Activated CD8-positive, alpha-beta T cell treated with anti-CD3 and anti-CD28 coated beads, Interleukin-2, amount 10 ng/mL, durations not matched to agents 7 days and 5 days (primary cell): ENCODE measurements around the gene PDCD1LG2. TPM values are rescaled to one million over a fixed set of nuclear protein-coding genes. Genes with fewer than 3 reads are reported as not detected.

ENCODE experiments used
- ATAC-seq: fragments of 150-1000 bp; cut with Tn5 transposase; one replicate; pipeline ENCODE4 v1.10.0; 2021; ENCODE audit warnings: moderate library complexity
- CTCF ChIA-PET: fragments of 350-600 bp; sonication (Branson Sonifier 250); formaldehyde crosslinking; loops from one replicate; lab custom pipeline; 2021; ENCODE audit warnings: antibody characterized with exemption; lab: Charles Lee
- POLR2A ChIA-PET: fragments of 350-600 bp; sonication (Branson Sonifier 250); formaldehyde crosslinking; loops from one replicate; lab custom pipeline; 2021; ENCODE audit warnings: antibody characterized with exemption; lab: Charles Lee
- DNase-seq: peaks from one replicate; pipeline ENCODE4 v3.0.0-alpha.2; 2020
- H3K27ac Mint-ChIP-seq: one replicate; pipeline ENCODE4 v1.8.0; 2021; ENCODE audit warnings: mild to moderate bottlenecking, mixed read lengths
- H3K27me3 Mint-ChIP-seq: one replicate; pipeline ENCODE4 v1.8.0; 2021; ENCODE audit warnings: low read depth, mixed read lengths
- H3K36me3 Mint-ChIP-seq: one replicate; pipeline ENCODE4 v1.8.0; 2021; ENCODE audit warnings: low read depth, mixed read lengths
- H3K4me1 Mint-ChIP-seq: one replicate; pipeline ENCODE4 v1.8.0; 2021; ENCODE audit warnings: low read depth, mixed read lengths
- H3K4me3 Mint-ChIP-seq: one replicate; pipeline ENCODE4 v1.8.0; 2021; ENCODE audit warnings: mild to moderate bottlenecking, mixed read lengths
- H3K9me3 Mint-ChIP-seq: one replicate; pipeline ENCODE4 v1.8.0; 2022; ENCODE audit warnings: mixed read lengths; ENCODE audit not compliant: insufficient read depth
- total RNA-seq, 2 experiments: library from RNA; stranded (reverse); gene quantifications; one replicate each; pipeline ENCODE4 v1.2.3, GENCODE V29; 2021

Gene PDCD1LG2
- total RNA-seq, 2 experiments from 2014 or later: 0.55 TPM

GRCh38 chr9:5560443-5561100, 50.2 kb downstream of the PDCD1LG2 start:
- ChIA-PET POLR2A (no interaction called here), CTCF (interaction anchor here (1.1 to 3.0 kb wide), 2 partner anchors 40 to 98 kb away, joined by 3 to 9 read pairs; no protein-coding TSS in a partner anchor)
- Mint-ChIP-seq H3K4me3 (no peak overlapping the region), H3K9me3 (no peaks in the 10 kb centered on the region), H3K36me3 (peaks cover 10% of the 10 kb centered on the region), H3K27me3 (no peaks in the 10 kb centered on the region), H3K27ac (no peak overlapping the region), H3K4me1 (peaks cover 28% of the 10 kb centered on the region)
- no peak for ATAC-seq
- no peak for DNase-seq

- DNase-seq (no peak), ATAC-seq (no peak)
- Mint-ChIP-seq H3K27ac (no peak overlapping the region), H3K36me3 (peaks cover 10% of the 10 kb centered on the region), H3K27me3 (no peaks in the 10 kb centered on the region), H3K9me3 (no peaks in the 10 kb centered on the region), H3K4me3 (no peak overlapping the region), H3K4me1 (peaks cover 28% of the 10 kb centered on the region)
- ChIA-PET POLR2A (no interaction called here), CTCF (interaction anchor here (0.8 kb wide), 1 partner anchor 119 kb away, joined by 3 read pairs; no protein-coding TSS in a partner anchor)
Measured at GRCh38 chr9:5561828-5562488, 51.6 kb downstream of the PDCD1LG2 start.

- ATAC-seq (no peak), DNase-seq (no peak)
- H3K27ac Mint-ChIP-seq: no peak overlapping the region
- no peak overlapping the region for H3K4me3 Mint-ChIP-seq
- H3K9me3 Mint-ChIP-seq: no peaks in the 10 kb centered on the region
- H3K4me1 Mint-ChIP-seq: peaks cover 18% of the 10 kb centered on the region
- H3K27me3 Mint-ChIP-seq: no peaks in the 10 kb centered on the region
- H3K36me3 Mint-ChIP-seq: peaks cover 7% of the 10 kb centered on the region
- ChIA-PET POLR2A (no interaction called here), CTCF (no interaction called here)
Measured at GRCh38 chr9:5562806-5563416, 52.6 kb downstream of the PDCD1LG2 start.

GRCh38 chr9:5563417-5563815, 53.1 kb downstream of the PDCD1LG2 start:
- H3K27ac Mint-ChIP-seq: no peak overlapping the region
- ATAC-seq (no peak), DNase-seq (no peak)
- ChIA-PET CTCF (no interaction called here), POLR2A (no interaction called here)
- H3K4me1 Mint-ChIP-seq: peaks cover 13% of the 10 kb centered on the region
- no peaks in the 10 kb centered on the region for H3K27me3 Mint-ChIP-seq
- peaks cover 5% of the 10 kb centered on the region for H3K36me3 Mint-ChIP-seq
- no peaks in the 10 kb centered on the region for H3K9me3 Mint-ChIP-seq
- no peak overlapping the region for H3K4me3 Mint-ChIP-seq

GRCh38 chr9:5563886-5564285, 53.6 kb downstream of the PDCD1LG2 start:
- Mint-ChIP-seq H3K27me3 (no peaks in the 10 kb centered on the region), H3K27ac (no peak overlapping the region), H3K9me3 (no peaks in the 10 kb centered on the region), H3K4me3 (no peak overlapping the region), H3K4me1 (peaks cover 13% of the 10 kb centered on the region), H3K36me3 (peaks cover 3% of the 10 kb centered on the region)
- ATAC-seq: no peak
- ChIA-PET CTCF (no interaction called here), POLR2A (no interaction called here)
- no peak for DNase-seq

GRCh38 chr9:5566054-5566618, 55.8 kb downstream of the PDCD1LG2 start:
- Mint-ChIP-seq H3K9me3 (no peaks in the 10 kb centered on the region), H3K27me3 (no peaks in the 10 kb centered on the region), H3K27ac (no peak overlapping the region), H3K4me3 (no peak overlapping the region), H3K4me1 (peaks cover 19% of the 10 kb centered on the region), H3K36me3 (no peaks in the 10 kb centered on the region)
- ATAC-seq (no peak), DNase-seq (no peak)
- ChIA-PET CTCF (no interaction called here), POLR2A (no interaction called here)

- H3K4me1 Mint-ChIP-seq: peaks cover 12% of the 10 kb centered on the region
- no peaks in the 10 kb centered on the region for H3K9me3 Mint-ChIP-seq
- ChIA-PET CTCF (interaction anchor here (1.9 to 3.2 kb wide), 2 partner anchors 19 to 21 kb away, joined by 4 to 10 read pairs; no protein-coding TSS in a partner anchor), POLR2A (no interaction called here)
- ATAC-seq: no peak
- no peak for DNase-seq
- H3K4me3 Mint-ChIP-seq: no peak overlapping the region
- no peaks in the 10 kb centered on the region for H3K27me3 Mint-ChIP-seq
- H3K36me3 Mint-ChIP-seq: no peaks in the 10 kb centered on the region
- H3K27ac Mint-ChIP-seq: no peak overlapping the region
Measured at GRCh38 chr9:5568868-5569267, 58.5 kb downstream of the PDCD1LG2 start.

- H3K27ac Mint-ChIP-seq: no peak overlapping the region
- H3K27me3 Mint-ChIP-seq: no peaks in the 10 kb centered on the region
- no peak overlapping the region for H3K4me3 Mint-ChIP-seq
- peaks cover 12% of the 10 kb centered on the region for H3K4me1 Mint-ChIP-seq
- DNase-seq (no peak), ATAC-seq (no peak)
- CTCF ChIA-PET: interaction anchor here (1.4 to 3.2 kb wide), 3 partner anchors 11 to 20 kb away, joined by 4 to 10 read pairs (median 5); no protein-coding TSS in a partner anchor
- no peaks in the 10 kb centered on the region for H3K36me3 Mint-ChIP-seq
- POLR2A ChIA-PET: no interaction called here
- H3K9me3 Mint-ChIP-seq: no peaks in the 10 kb centered on the region
Measured at GRCh38 chr9:5569409-5569808, 59.1 kb downstream of the PDCD1LG2 start.

GRCh38 chr9:5569891-5570290, 59.6 kb downstream of the PDCD1LG2 start:
- POLR2A ChIA-PET: interaction anchor here (0.6 kb wide), 1 partner anchor 123 kb away, joined by 3 read pairs; no protein-coding TSS in a partner anchor
- no peak for ATAC-seq

GRCh38 chr9:5571629-5572232, 61.4 kb downstream of the PDCD1LG2 start:
- Mint-ChIP-seq H3K9me3 (no peaks in the 10 kb centered on the region), H3K36me3 (no peaks in the 10 kb centered on the region), H3K27me3 (no peaks in the 10 kb centered on the region), H3K4me1 (peaks cover 12% of the 10 kb centered on the region), H3K27ac (no peak overlapping the region), H3K4me3 (no peak overlapping the region)
- ChIA-PET CTCF (no interaction called here), POLR2A (no interaction called here)
- ATAC-seq (no peak), DNase-seq (no peak)

More at GRCh38 chr9:5569891-5570290, 59.6 kb downstream of the PDCD1LG2 start:
- H3K36me3 Mint-ChIP-seq: no peaks in the 10 kb centered on the region
- H3K27me3 Mint-ChIP-seq: no peaks in the 10 kb centered on the region
- H3K4me3 Mint-ChIP-seq: no peak overlapping the region
- H3K27ac Mint-ChIP-seq: no peak overlapping the region
- no peak for DNase-seq
- H3K4me1 Mint-ChIP-seq: peaks cover 12% of the 10 kb centered on the region
- CTCF ChIA-PET: interaction anchor here (0.7 to 3.2 kb wide), 4 partner anchors 12 to 316 kb away, joined by 3 to 10 read pairs (median 4); no protein-coding TSS in a partner anchor
- no peaks in the 10 kb centered on the region for H3K9me3 Mint-ChIP-seq

GRCh38 chr9:5574097-5574496, 63.8 kb downstream of the PDCD1LG2 start:
- H3K9me3 Mint-ChIP-seq: no peaks in the 10 kb centered on the region
- ChIA-PET POLR2A (no interaction called here), CTCF (interaction anchor here (1.0 to 1.2 kb wide), 2 partner anchors 12 to 124 kb away, joined by 4 to 7 read pairs; partner anchors contain the start of gene CD274)

More at GRCh38 chr9:5574097-5574496, 63.8 kb downstream of the PDCD1LG2 start:
- Mint-ChIP-seq H3K27ac (no peak overlapping the region), H3K27me3 (no peaks in the 10 kb centered on the region), H3K36me3 (no peaks in the 10 kb centered on the region), H3K4me1 (peaks cover 5% of the 10 kb centered on the region), H3K4me3 (no peak overlapping the region)
- ATAC-seq: no peak
- no peak for DNase-seq
